WTC11 (cell line): ENCODE measurements around the gene PRPF40B.

Experiments
- CREB1 ChIP-seq: sonication (generic); formaldehyde crosslinking; IDR thresholded peaks from 2 replicates; pipeline ENCODE4 v1.8.0; 2023; ENCODE audit warnings: mild to moderate bottlenecking, missing genetic modification reagents
- CTCF ChIP-seq: fragments of 200-600 bp; IDR thresholded peaks from 2 replicates; pipeline ENCODE4 v1.8.0; 2022; ENCODE audit warnings: antibody characterized with exemption
- E2F4 ChIP-seq: sonication (generic); formaldehyde crosslinking; IDR thresholded peaks from 2 replicates; pipeline ENCODE4 v1.8.1; 2022; ENCODE audit warnings: low read depth, mild to moderate bottlenecking, moderate library complexity, missing genetic modification reagents, borderline replicate concordance
- KAT7 ChIP-seq: sonication (generic); formaldehyde crosslinking; IDR thresholded peaks from 2 replicates; pipeline ENCODE4 v1.8.1; 2023; ENCODE audit warnings: missing genetic modification reagents, mild to moderate bottlenecking, borderline replicate concordance
- MAX ChIP-seq: sonication (generic); formaldehyde crosslinking; IDR thresholded peaks from 2 replicates; pipeline ENCODE4 v1.8.0; 2022; ENCODE audit warnings: mild to moderate bottlenecking, missing genetic modification reagents
- NFYB ChIP-seq: sonication (generic); formaldehyde crosslinking; conservative IDR thresholded peaks from 2 replicates; pipeline ENCODE4 v1.8.0; 2022; ENCODE audit warnings: low read depth, missing genetic modification reagents
- PRDM15 ChIP-seq: sonication (generic); formaldehyde crosslinking; IDR thresholded peaks from 2 replicates; pipeline ENCODE4 v1.8.0; 2022; ENCODE audit warnings: missing genetic modification reagents
- SMAD4 ChIP-seq: sonication (generic); formaldehyde crosslinking; IDR thresholded peaks from 2 replicates; pipeline ENCODE4 v1.8.0; 2022; ENCODE audit warnings: mild to moderate bottlenecking, missing genetic modification reagents
- STAT6 ChIP-seq: sonication (generic); formaldehyde crosslinking; conservative IDR thresholded peaks from 2 replicates; pipeline ENCODE4 v1.8.1; 2023; ENCODE audit warnings: mild to moderate bottlenecking, low read depth, missing genetic modification reagents, moderate library complexity
- TCF7 ChIP-seq: sonication (generic); formaldehyde crosslinking; IDR thresholded peaks from 2 replicates; pipeline ENCODE4 v1.8.0; 2022; ENCODE audit warnings: mild to moderate bottlenecking, low read depth, missing genetic modification reagents, moderate library complexity
- ZNF121 ChIP-seq: sonication (generic); formaldehyde crosslinking; IDR thresholded peaks from 2 replicates; pipeline ENCODE4 v1.8.0; 2023; ENCODE audit warnings: missing genetic modification reagents
- ZNF232 ChIP-seq: sonication (generic); formaldehyde crosslinking; IDR thresholded peaks from 2 replicates; pipeline ENCODE4 v1.8.0; 2022; ENCODE audit warnings: mild to moderate bottlenecking, missing genetic modification reagents
- ZNF512 ChIP-seq: sonication (generic); formaldehyde crosslinking; IDR thresholded peaks from 2 replicates; pipeline ENCODE4 v1.8.1; 2022; ENCODE audit warnings: missing genetic modification reagents, borderline replicate concordance

- TF ChIP-seq CTCF (no peak), STAT6 (CRISPR knock-in tag) (no peak), E2F4 (CRISPR knock-in tag) (no peak), NFYB (CRISPR knock-in tag) (no peak), ZNF232 (CRISPR knock-in tag) (no peak), TCF7 (CRISPR knock-in tag) (no peak), ZNF121 (CRISPR knock-in tag) (no peak), MAX (CRISPR knock-in tag) (no peak), ZNF512 (CRISPR knock-in tag) (no peak), PRDM15 (no peak), KAT7 (CRISPR knock-in tag) (no peak), CREB1 (CRISPR knock-in tag) (no peak), SMAD4 (CRISPR knock-in tag) (no peak)
These were observed 36.4 kb downstream of the PRPF40B start for GRCh38 chr12:49659753-49660152.
